Pons (tissue), 1 donor: ENCODE data around the gene PACS1.

ENCODE experiments used
- DNase-seq: peaks from one replicate; pipeline ENCODE4 v3.0.0-alpha.2; 2016; ENCODE audit warnings: low spot score

The PACS1 gene

GRCh38 chr11:66187453-66187852 is 117.4 kb downstream of the PACS1 start:
- no peak for DNase-seq

- DNase-seq: no peak
Observed at GRCh38 chr11:66188580-66188979, 118.5 kb downstream of the PACS1 start.

GRCh38 chr11:66189031-66189745 is 119.1 kb downstream of the PACS1 start:
- no peak for DNase-seq

GRCh38 chr11:66190786-66191185 is 120.7 kb downstream of the PACS1 start:
- DNase-seq: no peak

GRCh38 chr11:66192181-66192863 is 122.2 kb downstream of the PACS1 start:
- DNase-seq: no peak

- no peak for DNase-seq
Observed at GRCh38 chr11:66194391-66194790, 124.3 kb downstream of the PACS1 start.

GRCh38 chr11:66195867-66196266 is 125.8 kb downstream of the PACS1 start:
- DNase-seq: no peak

- DNase-seq: no peak
Observed at GRCh38 chr11:66203847-66204246, 133.8 kb downstream of the PACS1 start.

GRCh38 chr11:66204412-66204811 is 134.3 kb downstream of the PACS1 start:
- DNase-seq: no peak

- no peak for DNase-seq
Observed at GRCh38 chr11:66207816-66208215, 137.7 kb downstream of the PACS1 start.

- DNase-seq: no peak
Observed at GRCh38 chr11:66211100-66211499, 141.0 kb downstream of the PACS1 start.

- DNase-seq: no peak
Observed at GRCh38 chr11:66216911-66217310, 146.8 kb downstream of the PACS1 start.

- no peak for DNase-seq
Observed at GRCh38 chr11:66218036-66218435, 148.0 kb downstream of the PACS1 start.

- DNase-seq: no peak
Observed at GRCh38 chr11:66218846-66219620, 149.0 kb downstream of the PACS1 start.

- DNase-seq: no peak
Observed at GRCh38 chr11:66219846-66220565, 149.9 kb downstream of the PACS1 start.

GRCh38 chr11:66220566-66220935 is 150.5 kb downstream of the PACS1 start:
- no peak for DNase-seq

- DNase-seq: no peak
Observed at GRCh38 chr11:66221012-66221411, 150.9 kb downstream of the PACS1 start.

GRCh38 chr11:66221726-66222236 is 151.7 kb downstream of the PACS1 start:
- DNase-seq: no peak

- DNase-seq: peak; percentile 93
Observed at GRCh38 chr11:66222358-66223149, 152.5 kb downstream of the PACS1 start.

- DNase-seq: no peak
Observed at GRCh38 chr11:66224226-66224855, 154.3 kb downstream of the PACS1 start.

- DNase-seq: no peak
Observed at GRCh38 chr11:66225066-66225465, 155.0 kb downstream of the PACS1 start.
